Subcutaneous abdominal adipose tissue (tissue), 5 donors: ENCODE measurements around the gene TMEM200B.
"Not testable (repeated sequence)": the region's sequence is repeated elsewhere in the genome, so short reads cannot be mapped to it uniquely, and the experiment has no call there.

ENCODE experiments used
- H3K27ac ChIP-seq: one replicate; pipeline ENCODE4 v1.7.0; 2013; ENCODE audit warnings: low read depth, mild to moderate bottlenecking, inconsistent platforms, low read length, moderate library complexity
- H3K27me3 ChIP-seq, 5 donors: one replicate each; pipeline ENCODE4 v1.7.0; 2013; ENCODE audit warnings: low read length in 5 of 5, inconsistent platforms in 1 of 5; ENCODE audit not compliant: control insufficient read depth in 5 of 5, insufficient read depth in 4 of 5
- H3K36me3 ChIP-seq, 5 donors: one replicate each; pipeline ENCODE4 v1.7.0; 2013; ENCODE audit warnings: low read length in 5 of 5; ENCODE audit not compliant: control insufficient read depth in 5 of 5, insufficient read depth in 5 of 5
- H3K4me1 ChIP-seq, 5 donors: one replicate each; pipeline ENCODE4 v1.7.0; 2013; ENCODE audit warnings: low read length in 5 of 5, mild to moderate bottlenecking in 3 of 5, moderate library complexity in 1 of 5; ENCODE audit not compliant: control insufficient read depth in 5 of 5, insufficient read depth in 5 of 5
- H3K4me3 ChIP-seq, 5 donors: one replicate each; pipeline ENCODE4 v1.7.0; 2013; ENCODE audit warnings: low read length in 5 of 5, low read depth in 1 of 5
- H3K9ac ChIP-seq, 5 donors: one replicate each; pipeline ENCODE4 v1.7.0; 2013; ENCODE audit warnings: low read length in 5 of 5, mild to moderate bottlenecking in 4 of 5, moderate library complexity in 3 of 5
- H3K9me3 ChIP-seq, 5 donors: one replicate each; pipeline ENCODE4 v1.7.0; 2013; ENCODE audit warnings: low read length in 5 of 5; ENCODE audit not compliant: control insufficient read depth in 5 of 5
- donor health status: healthy.
- donor health status: healthy.
- donor health status: healthy.
- donor health status: healthy.
- donor health status: healthy.

The TMEM200B gene

DNA sequence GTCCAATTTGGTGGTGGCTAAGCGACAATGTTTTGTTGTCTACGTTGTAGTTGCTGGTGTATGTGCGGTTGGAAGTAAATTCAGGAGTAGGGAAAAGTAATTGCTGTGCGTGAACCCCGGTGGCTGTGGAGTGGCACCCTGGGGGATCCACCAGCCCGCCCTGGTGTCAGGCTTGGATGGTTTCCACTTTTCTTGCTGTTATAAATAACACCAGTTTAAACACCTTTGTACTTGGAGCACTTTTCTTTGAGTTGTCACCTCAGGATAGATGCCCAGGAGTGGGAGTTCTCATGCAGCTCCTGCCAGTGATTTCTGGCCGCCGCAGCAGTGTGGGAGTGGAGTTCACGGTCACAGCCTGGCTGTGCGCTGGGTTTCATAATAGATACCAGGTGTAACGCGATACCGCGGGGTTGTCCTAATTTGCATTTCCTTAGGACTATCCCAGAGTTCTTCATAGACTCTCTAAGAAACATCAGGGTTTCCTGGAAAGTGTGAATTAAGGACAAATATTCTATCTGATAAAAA lies 12.8 kb upstream of the TMEM200B start:
- no peaks in the 10 kb centered on the region for H3K36me3 ChIP-seq
- no peak overlapping the region for H3K9ac ChIP-seq
- H3K4me1 ChIP-seq = peaks cover 0 to 10% (median 5%) of the 10 kb centered on the region in 5 donors

DNA sequence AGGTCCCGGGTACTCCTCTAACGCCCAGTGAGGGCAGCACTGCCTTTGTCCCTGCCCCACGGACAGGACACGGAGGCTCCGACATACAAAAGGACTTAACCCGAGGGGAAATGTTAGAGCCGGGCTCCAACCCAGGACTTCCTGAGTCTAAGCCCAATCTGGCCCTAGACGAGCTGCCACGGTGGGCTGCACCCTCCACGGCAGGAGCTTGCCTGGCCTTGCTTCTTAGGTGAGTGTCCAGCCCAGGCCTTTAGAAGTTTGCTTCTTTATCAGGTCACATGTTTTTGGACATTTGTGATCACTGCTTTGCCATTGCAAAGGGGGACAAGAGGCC lies 11.0 kb upstream of the TMEM200B start:
- Histone ChIP-seq H3K9ac (no peak overlapping the region), H3K36me3 (no peaks in the 10 kb centered on the region), H3K4me1 (peaks cover 0 to 10% (median 5%) of the 10 kb centered on the region in 5 donors), H3K27me3 (no peaks in the 10 kb centered on the region), H3K9me3 (no peaks in the 10 kb centered on the region), H3K4me3 (no peak overlapping the region), H3K27ac (no peak overlapping the region)

More for the DNA sequence above, 12.8 kb upstream of the TMEM200B start:
- H3K9me3 ChIP-seq = no peaks in the 10 kb centered on the region
- H3K4me3 ChIP-seq = no peak overlapping the region
- no peak overlapping the region for H3K27ac ChIP-seq
- no peaks in the 10 kb centered on the region for H3K27me3 ChIP-seq

DNA sequence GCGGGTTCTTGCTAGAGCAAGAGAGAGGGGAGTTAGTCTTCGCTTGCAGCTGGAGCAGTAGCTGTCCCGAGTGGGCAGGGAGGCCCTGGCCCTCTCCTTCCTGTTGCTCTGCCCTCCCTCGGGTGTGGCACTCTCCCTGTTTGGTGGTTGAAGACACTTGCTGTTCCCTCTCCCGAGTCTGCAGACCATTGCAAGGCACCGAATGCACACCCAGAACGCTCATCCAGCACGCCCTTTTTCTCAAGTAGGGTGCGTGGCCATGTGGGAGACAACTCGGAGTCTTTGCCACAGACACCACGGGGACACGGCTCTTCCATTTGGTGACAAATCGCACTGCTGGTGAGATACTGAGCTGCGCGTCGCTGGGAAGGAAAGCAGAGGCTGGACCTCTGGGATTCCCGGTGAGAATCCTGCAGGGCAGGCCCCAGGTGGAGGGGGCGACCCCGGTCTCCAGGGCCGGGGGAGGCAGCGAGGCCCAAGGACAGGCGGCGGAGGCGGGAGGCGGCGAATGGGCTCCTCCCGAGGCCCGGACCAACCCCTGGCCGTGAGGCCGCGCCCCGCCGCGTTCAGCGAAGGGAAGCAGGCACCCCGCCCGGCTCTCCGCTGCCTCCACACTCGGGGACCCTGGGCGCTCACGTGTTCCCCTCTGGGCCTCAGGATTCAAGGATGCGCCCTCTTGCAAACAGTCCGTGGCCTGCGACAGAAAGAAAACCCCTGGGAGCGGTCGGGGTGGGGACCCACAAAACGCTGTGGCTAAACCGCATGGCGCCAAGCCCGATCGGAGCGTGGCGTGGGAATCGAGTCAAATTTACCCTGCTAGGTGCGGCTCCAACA lies 10.4 kb upstream of the TMEM200B start:
- H3K4me3 ChIP-seq = peak overlapping the region in 2 of 5 donors; percentile 2 to 22
- no peaks in the 10 kb centered on the region for H3K27me3 ChIP-seq
- peaks cover 0 to 10% (median 5%) of the 10 kb centered on the region in 5 donors for H3K4me1 ChIP-seq
- H3K9ac ChIP-seq = no peak overlapping the region
- no peaks in the 10 kb centered on the region for H3K9me3 ChIP-seq
- no peak overlapping the region for H3K27ac ChIP-seq
- no peaks in the 10 kb centered on the region for H3K36me3 ChIP-seq

DNA sequence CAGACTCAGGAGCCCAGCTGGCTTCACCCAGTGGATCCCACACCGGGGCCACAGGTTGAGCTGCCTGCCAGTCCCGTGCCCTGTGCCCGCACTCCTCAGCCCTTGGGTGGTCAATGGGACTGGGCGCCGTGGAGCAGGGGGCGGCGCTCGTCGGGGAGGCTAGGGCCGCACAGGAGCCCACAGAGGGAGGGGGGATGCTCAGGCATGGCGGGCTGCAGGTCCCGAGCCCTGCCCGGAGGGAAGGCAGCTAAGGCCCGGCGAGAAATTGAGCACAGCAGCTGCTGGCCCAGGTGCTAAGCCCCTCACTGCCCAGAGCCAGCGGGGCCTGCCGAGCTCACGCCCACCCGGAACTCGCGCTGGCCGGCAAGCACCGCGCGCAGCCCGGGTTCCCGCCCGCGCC lies 7.4 kb upstream of the TMEM200B start:
- H3K36me3 ChIP-seq, H3K4me3 ChIP-seq, H3K9me3 ChIP-seq, H3K27ac ChIP-seq, H3K27me3 ChIP-seq, H3K4me1 ChIP-seq, H3K9ac ChIP-seq: not testable (repeated sequence)

DNA sequence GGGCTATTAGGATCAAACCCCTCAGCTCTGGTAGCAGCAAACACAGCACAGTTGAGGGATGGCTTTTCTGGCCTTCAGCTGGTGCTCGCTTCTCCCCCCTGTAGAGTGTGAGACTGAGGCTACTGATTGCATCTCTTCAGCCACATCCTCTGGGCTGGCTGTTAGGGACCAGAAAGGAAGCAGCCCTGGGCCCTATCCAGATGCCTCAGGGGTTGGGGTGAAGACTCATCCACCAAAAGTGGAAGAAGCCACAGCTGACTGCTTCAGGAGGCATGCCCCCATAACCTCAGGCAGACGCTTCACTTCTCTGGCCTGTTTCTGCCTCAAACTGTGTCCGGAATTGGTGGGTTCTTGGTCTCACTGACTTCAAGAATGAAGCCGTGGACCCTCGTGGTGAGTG lies 6.2 kb upstream of the TMEM200B start:
- no peaks in the 10 kb centered on the region for H3K36me3 ChIP-seq
- H3K9ac ChIP-seq = no peak overlapping the region
- peaks cover 0 to 15% (median 10%) of the 10 kb centered on the region in 5 donors for H3K4me1 ChIP-seq
- no peaks in the 10 kb centered on the region for H3K27me3 ChIP-seq
- H3K27ac ChIP-seq = no peak overlapping the region
- no peak overlapping the region for H3K4me3 ChIP-seq
- no peaks in the 10 kb centered on the region for H3K9me3 ChIP-seq

DNA sequence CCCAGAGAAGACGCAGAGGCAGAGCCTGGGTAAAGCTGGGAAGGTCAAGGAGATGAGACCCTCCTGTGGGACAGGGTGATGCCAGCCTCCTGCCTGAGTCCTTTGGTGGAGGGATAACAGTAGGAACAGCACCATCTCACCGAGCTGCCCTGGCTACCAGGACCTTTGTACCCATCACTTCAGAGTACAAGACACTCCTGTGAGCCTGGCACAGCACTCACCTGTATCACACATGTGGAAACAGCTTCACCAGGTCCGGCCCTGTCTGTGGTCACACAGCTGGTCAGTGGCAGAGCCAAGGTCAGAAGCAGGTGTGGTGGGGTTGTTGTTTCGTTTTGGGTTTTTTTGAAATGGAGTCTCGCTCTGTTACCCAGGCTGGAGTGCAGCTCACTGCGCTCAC lies 5.0 kb upstream of the TMEM200B start:
- Histone ChIP-seq H3K4me3 (no peak overlapping the region), H3K27me3 (no peaks in the 10 kb centered on the region), H3K9ac (no peak overlapping the region), H3K4me1 (peaks cover 0 to 17% (median 11%) of the 10 kb centered on the region in 5 donors), H3K27ac (no peak overlapping the region), H3K9me3 (no peaks in the 10 kb centered on the region), H3K36me3 (no peaks in the 10 kb centered on the region)

DNA sequence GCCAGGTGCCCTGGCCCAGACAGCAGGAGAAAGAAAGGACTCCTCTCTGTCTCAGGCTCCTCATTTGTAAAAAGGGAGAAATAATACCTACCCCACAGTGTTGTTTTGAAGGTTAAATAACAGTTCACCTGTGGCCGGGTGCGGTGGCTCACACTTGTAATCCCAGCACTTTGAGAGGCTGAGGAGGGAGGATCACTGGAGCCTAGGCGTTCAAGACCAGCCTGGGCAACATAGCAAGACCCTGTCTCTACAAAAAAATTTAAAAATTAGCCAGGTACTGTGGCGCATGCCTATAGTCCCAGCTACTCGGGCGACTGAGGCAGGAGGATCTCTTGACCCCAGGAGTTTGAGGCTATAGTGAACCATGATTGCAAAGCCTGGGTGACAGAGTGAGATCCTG lies 2.5 kb upstream of the TMEM200B start:
- no peaks in the 10 kb centered on the region for H3K36me3 ChIP-seq
- H3K4me3 ChIP-seq = no peak overlapping the region
- no peak overlapping the region for H3K27ac ChIP-seq
- H3K9ac ChIP-seq = no peak overlapping the region
- H3K9me3 ChIP-seq = no peaks in the 10 kb centered on the region
- H3K4me1 ChIP-seq = peaks cover 0 to 40% (median 28%) of the 10 kb centered on the region in 5 donors
- no peaks in the 10 kb centered on the region for H3K27me3 ChIP-seq

DNA sequence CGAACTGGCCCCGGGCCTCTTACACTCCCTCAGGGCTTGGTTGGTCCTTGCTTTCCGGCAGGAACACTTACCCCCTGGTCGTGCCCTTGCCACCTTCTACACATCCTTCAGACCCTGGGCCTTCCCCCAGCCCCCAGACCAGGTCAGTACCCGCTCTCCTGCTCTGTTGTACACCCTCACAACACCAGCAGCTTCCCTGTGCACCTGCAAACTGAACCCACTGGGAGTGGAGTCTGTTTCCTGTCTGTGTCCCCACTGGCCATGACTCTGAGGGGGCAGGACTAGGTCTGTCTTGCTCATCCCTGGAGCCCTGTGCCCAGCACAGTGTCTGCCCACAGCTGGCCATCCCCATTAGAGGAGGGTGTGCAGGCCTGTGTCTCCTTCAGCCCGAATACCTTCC lies 2.1 kb upstream of the TMEM200B start:
- no peaks in the 10 kb centered on the region for H3K9me3 ChIP-seq
- H3K9ac ChIP-seq = no peak overlapping the region
- peaks cover 0 to 44% (median 31%) of the 10 kb centered on the region in 5 donors for H3K4me1 ChIP-seq
- no peaks in the 10 kb centered on the region for H3K27me3 ChIP-seq
- H3K4me3 ChIP-seq = no peak overlapping the region
- H3K27ac ChIP-seq = no peak overlapping the region
- no peaks in the 10 kb centered on the region for H3K36me3 ChIP-seq

DNA sequence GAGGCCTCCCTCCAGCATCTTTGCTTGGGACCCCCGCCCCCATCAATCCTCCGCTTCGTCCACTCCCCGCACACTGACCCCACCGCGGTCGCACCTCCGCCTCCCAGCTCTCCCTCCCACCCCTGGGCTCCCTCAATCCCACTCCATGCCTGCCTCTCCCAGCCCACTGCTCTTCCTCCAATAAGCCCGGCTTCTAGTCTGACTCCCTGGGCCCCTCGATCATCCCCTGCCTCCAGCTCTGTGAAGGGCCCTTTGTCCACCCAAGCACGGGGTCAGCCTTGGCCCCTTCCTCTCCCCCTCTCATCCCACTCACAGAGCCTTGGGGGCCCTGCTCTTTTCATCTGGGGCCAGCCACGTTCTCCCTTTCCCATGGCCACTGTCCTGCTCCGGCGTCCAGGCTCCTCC lies 1.5 kb upstream of the TMEM200B start:
- no peaks in the 10 kb centered on the region for H3K36me3 ChIP-seq
- H3K9me3 ChIP-seq = no peaks in the 10 kb centered on the region
- peak overlapping the region; percentile 65 for H3K27ac ChIP-seq
- peak overlapping the region in 3 of 5 donors; percentile 69 to 71 (median 69) for H3K9ac ChIP-seq
- peak overlapping the region in 4 of 5 donors; percentile 70 to 79 (median 77) for H3K4me3 ChIP-seq
- no peaks in the 10 kb centered on the region for H3K27me3 ChIP-seq
- peaks cover 0 to 45% (median 36%) of the 10 kb centered on the region in 5 donors for H3K4me1 ChIP-seq

DNA sequence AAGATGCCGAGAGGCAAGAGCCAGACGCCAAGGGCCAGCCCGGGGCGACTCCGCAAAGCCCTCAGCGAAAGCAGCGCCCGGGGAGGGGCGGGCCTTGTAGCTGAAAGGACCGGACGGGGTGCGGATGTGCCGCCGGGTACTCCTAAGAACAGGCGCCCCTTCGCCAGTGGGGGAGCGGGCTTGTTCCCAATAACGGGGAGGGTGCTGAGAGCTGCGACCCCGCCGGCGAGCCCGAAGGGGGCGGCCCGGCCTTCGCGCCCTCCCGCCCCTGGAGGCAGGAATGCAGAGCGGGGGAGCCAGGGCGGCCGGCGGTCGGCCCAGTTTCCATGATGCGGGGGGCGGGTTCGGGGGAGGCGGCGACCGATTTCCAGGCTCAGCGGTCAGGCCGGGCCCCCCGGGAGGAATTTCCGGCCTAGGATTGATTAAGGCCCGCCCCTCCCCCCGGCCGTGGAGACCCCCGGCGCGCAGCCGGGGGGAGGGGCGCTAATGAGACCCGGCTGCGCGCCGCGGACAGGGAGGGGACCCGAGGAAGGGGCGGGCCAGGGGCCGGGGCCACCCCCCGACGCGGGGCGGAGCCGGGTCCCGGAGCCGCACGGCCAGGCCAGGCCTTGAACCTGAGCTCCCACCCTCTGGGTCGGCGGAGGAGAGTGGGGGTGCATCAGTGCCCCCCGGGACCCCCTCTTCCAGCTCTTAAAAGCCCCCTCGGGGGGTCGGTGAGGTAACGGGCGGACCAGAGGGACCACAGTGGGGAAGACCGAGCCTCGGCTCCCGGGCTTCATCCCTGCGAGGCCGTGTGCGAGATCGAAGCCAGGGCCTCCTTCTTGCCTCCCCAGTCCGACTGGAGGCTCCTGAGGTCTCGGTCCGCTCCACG lies 898 bp upstream of the TMEM200B start:
- H3K36me3 ChIP-seq = no peaks in the 10 kb centered on the region
- H3K27me3 ChIP-seq = no peaks in the 10 kb centered on the region
- H3K4me3 ChIP-seq = peak overlapping the region in 4 of 5 donors; percentile 70 to 79 (median 77)
- peaks cover 0 to 45% (median 36%) of the 10 kb centered on the region in 5 donors for H3K4me1 ChIP-seq
- peak overlapping the region in 4 of 5 donors; percentile 69 to 83 (median 76) for H3K9ac ChIP-seq
- peak overlapping the region; percentile 65 for H3K27ac ChIP-seq
- no peaks in the 10 kb centered on the region for H3K9me3 ChIP-seq
